Measurements from ENCODE around the gene NPL. TPM values are rescaled to one million over a fixed set of nuclear protein-coding genes. Genes with fewer than 3 reads are reported as not detected.

The NPL gene, protein sequence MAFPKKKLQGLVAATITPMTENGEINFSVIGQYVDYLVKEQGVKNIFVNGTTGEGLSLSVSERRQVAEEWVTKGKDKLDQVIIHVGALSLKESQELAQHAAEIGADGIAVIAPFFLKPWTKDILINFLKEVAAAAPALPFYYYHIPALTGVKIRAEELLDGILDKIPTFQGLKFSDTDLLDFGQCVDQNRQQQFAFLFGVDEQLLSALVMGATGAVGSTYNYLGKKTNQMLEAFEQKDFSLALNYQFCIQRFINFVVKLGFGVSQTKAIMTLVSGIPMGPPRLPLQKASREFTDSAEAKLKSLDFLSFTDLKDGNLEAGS
- total RNA-seq: 1 to 10 TPM; 7.3 to 8.4 TPM

DNA sequence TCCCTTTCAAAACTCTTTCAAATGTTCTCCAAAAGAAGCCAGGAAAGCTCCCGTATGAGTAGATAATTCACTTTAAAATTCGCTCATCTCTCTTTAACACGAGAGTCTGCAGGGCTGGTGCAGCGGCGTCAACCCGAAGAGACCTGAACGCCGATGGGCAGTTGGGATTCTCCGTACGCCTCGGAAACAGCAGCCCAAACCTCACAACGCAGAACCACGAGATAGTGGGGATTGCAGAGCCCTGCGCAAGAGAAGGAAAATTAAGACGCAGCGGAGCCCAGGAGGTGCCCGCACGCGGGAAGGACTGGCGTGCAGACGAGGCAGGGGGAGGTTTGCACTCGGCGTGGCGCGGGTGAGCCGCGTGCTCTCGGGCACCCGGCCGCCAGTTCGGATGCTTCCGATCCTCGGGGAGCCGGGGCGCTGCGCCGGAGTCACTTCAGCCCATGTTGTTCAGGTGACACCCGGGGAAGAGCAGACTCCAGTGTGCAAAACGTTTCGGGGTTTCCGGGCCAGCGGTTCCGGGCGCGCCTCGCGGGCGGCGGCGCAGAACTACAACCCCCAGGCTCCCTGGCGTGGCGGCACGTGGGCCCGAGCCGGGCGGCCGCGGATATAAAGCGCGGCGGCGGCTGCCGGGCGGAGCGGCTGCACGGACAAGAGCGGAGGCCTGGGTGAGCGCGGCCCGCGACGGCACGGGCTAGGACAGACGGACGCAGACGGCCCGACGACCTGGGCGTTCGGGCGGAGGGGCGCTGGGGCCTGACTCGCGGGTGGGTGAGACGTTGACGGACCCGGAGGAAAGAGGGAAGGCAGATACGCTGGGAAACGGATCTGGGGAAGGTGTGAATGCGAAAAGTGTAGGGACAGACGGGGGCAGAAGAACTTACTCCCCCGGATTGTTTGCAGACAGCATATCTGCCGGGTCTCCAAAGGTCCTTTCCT, at the start of gene NPL:
Gene NPL, plus strand, starts transcription at position 636 of the 939 bp plus-strand sequence. CDS start 4,599 bp downstream, outside the sequence.
- POLR2A ChIA-PET: interaction anchor here (0.7 to 1.1 kb wide), 3 partner anchors 50 to 178 kb away, joined by 3 to 5 read pairs (median 4); no protein-coding TSS in a partner anchor
- CTCF ChIA-PET: interaction anchor here (1.5 to 14.6 kb wide), 2 partner anchors 7 to 187 kb away, joined by 3 to 459 read pairs; partner anchors contain the start of genes RGS16 and RNASEL

DNA sequence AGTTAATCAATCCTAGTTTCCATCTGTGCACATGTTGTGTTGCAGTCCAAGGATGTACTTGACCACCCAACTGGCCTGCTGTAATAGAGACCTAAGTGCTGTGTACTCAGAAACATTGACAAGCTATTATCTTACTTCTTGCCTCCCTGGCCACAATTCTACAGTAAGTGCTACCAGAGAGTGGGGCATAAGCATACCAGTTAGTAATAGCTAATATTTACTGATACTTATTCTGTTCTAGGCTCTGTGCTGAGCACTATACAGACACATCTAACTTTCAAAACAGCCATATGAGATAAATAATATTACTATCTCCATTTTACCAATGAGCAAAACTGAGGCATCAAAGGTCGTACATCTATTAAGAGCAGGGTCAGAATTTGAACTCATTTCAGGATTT, 49.5 kb upstream of the NPL start:
- CTCF ChIA-PET: no interaction called here
- POLR2A ChIA-PET: no interaction called here

DNA sequence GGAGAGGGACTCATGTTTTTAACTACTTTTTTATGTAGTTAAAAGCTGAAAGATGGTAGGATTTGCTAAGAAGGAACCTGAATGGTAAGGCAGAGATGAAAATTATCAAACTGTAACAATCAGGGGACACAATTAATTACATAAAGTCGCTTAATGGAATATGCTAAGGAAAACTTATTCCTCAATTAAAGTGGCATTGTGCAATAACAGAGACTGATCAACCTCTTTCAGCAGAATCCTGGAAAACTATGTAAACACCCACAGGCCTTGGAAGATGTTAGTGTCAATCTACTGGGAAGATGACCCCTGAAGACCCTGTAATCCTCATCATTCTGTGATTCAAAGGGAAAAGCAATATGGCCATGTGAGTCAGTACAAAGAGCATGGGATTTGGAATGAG, 46.8 kb upstream of the NPL start:
- CTCF ChIA-PET: no interaction called here

DNA sequence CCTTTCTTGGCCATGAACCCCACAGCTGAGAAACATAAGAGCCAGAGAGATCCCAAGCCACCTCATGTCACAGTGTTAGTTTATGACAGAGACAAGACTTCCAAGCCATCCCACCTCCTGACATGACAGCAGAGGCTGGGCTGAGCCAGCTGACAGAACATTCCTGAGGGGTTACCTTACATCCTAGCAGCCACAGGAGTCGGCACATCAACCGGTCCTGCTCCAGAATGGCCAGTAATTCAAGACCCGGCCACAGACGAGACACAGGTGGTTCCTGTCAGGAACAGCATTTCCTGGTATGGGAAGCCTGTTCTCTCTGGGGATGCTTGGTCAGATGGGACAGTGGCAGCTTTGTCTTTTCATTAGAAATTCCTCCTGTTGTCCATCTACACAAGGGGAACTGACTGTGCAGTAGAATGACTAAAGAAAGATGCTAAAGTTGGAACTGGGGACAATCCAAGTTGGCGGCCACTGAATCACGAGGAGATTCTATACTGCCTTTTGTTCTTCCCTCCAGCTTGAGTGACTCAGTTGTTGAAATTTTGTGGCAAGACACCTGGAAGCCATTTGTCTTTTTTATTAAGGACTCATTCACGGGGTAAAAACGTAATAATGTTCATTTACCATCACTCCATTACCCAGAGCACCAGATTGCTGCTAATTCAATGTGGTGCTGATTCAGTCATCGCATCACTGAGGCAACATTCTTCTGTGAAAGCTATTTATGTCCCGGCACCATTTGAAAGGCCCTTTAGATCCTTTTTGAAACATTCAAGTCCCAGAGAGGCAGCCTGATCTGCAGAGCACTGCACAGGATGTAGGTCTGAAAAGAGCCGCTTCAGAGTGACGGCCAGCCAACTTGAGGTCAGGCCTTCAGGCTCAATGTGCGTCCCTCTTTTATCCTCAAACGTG, 37.2 kb upstream of the NPL start:
- CTCF ChIA-PET: no interaction called here
- POLR2A ChIA-PET: no interaction called here

More for the DNA sequence above, 46.8 kb upstream of the NPL start:
- POLR2A ChIA-PET: no interaction called here

DNA sequence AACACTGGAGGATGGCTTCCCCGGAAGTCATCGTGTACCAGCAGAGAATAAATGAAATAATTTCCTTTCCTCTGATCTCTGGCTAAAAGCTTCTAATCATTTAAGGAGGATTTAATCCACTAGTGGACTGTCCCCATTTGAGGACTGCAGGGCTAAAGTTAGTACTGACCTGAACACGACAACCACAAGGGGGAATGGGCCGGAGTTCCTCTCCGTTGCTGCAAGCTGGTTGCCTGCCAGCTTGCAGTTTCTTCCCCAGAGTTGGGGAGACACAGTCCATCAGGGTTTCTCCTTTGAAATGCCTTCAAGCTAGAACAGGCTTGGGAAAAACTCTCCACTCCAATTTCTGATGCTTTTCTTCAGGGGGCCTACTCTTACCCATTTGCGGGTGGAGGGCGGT, 35.5 kb upstream of the NPL start:
- ChIA-PET POLR2A (no interaction called here), CTCF (interaction anchor here (1.0 kb wide), 1 partner anchor 20 kb away, joined by 3 read pairs; no protein-coding TSS in a partner anchor)

DNA sequence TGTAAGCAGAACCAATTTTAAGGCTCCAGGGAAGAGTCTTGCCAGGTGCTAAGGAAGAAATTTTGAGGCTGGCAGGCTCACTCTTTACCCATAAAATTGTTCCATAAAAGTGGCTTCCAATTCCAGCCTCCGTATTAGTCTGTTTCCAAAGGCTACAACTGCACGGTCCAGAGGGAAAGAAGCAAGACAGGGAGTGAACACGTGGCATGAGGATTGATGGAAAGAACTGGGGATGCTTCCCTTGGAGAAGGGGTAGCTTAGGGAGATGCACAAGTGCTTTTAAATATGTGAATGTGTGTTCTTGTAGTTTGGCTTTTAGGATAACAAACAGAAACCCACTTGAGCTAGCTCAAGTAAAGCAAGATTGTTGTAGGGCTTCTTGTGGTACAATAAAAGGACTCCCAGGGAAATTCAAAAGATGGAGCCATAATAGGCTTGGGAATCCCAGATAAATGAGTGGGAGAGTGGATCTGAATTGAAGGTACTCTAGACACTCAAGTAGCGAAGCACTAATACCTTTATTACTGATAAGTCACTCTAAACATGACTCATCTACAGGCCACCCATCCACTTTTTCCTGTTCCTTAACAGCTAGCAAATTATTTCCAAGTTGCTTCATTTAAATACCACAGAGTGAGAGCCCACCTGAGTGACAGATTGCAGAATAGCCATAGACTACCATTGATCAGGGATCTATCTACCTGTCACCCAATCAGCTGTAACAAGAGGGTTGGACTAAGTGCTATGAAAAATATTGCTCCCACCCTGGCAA, 34.8 kb upstream of the NPL start:
- CTCF ChIA-PET: interaction anchor here (1.0 kb wide), 1 partner anchor 21 kb away, joined by 3 read pairs; no protein-coding TSS in a partner anchor
- POLR2A ChIA-PET: no interaction called here

DNA sequence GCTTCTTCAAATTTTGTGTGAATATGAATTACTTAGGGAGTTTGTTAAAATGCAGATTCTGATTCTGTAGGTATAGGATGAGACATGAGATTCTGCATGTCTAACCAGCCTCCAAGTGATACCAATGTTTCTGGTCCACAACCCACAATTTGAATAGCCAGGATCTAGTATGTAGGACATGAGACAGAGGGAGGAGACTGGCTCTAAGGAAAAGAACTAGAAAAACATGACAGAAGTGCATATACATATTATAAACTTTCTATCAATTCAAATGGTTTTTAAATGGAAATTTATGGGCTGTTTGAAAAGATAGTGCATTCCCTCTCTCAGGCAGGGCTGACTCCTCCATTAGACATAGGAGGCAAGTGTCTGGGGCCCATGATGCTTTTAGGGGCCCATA, 33.9 kb upstream of the NPL start:
- CTCF ChIA-PET: no interaction called here
- POLR2A ChIA-PET: no interaction called here

DNA sequence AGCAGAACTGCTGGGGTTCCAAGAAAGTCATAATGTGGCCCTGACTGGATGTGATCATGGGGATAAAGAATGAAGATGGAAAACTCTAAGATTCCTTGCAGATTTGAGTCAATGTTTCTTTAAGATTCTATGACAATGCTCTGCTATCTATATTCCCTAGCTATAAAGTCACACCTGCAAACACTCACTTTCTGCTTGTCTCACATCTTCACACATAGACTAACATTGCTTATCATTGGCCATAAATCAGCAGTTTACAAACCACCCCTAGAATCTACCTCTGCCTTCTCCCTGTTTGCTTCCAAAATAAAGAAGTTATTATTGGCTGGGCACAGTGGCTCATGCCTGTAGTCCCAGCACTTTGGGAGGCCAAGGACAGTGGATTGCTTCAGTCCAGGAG, 33.1 kb upstream of the NPL start:
- CTCF ChIA-PET: no interaction called here

DNA sequence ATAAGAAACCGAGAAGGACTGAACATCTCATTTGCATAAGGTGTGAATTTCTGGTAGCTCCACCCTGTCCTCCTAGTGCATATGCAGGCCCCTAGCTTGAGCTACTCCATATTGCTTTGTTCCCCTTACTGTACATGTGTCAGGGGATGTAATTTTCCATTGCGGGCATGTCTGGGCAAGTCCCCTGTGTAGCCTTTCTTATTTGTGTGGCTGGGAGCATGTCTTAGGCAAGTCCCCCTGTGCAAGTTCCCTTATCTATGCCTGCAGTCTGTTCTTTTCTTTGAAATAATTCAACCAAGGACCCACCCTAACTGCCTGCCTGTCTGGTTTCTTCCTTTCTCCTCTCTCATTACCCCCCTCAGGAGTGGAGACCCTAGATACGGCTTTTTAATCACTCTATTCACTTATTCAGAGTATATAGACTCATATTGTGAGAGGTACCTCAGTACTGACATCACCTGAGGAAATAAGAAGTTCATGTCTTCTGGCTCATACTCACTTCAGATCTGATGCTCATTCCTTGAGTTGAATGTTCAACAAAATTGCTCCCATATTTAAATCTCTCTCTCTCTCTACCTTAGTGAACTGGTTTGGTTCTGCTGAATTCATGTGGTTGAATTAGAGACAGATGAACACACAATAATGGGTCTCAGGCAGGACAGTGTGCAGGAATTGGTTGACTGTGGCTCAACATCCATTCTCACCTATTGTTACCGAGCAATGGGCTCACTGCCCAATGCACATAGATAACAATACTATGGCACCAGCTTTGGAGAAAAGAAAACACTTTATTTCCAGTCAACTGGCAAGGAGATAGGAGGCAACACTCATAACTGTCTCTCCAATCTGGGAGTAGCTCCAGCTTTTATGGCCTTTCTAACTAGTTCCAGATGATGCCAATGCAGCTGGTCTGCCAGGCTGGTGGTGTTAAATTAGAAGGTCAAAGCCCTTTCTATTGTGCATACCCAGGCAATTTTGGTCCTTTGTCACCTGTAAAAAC, 27.9 kb upstream of the NPL start:
- ChIA-PET CTCF (interaction anchor here (1.2 kb wide), 1 partner anchor 166 kb away, joined by 5 read pairs; no protein-coding TSS in a partner anchor), POLR2A (no interaction called here)

More for the DNA sequence above, 33.1 kb upstream of the NPL start:
- POLR2A ChIA-PET: no interaction called here

DNA sequence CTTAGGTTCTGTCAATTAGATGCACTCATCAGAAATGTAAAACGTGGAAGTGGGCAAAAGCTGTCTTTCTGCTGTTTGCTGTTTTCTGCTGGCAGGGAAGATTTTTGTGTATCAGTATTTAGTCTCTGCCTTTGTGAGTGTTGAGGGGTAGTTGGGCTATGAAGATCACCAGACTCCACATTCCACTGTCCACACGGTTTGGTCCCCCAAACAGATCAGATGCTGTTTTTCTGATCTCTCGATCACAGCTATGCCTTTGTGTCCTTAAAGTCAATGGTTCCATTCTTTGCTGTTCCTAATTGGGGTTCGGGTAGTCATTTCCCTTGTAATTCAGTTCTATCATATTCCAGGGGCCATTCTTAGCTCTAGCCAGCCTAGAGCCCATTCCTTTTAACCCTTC, 27.0 kb upstream of the NPL start:
- ChIA-PET CTCF (no interaction called here), POLR2A (no interaction called here)

DNA sequence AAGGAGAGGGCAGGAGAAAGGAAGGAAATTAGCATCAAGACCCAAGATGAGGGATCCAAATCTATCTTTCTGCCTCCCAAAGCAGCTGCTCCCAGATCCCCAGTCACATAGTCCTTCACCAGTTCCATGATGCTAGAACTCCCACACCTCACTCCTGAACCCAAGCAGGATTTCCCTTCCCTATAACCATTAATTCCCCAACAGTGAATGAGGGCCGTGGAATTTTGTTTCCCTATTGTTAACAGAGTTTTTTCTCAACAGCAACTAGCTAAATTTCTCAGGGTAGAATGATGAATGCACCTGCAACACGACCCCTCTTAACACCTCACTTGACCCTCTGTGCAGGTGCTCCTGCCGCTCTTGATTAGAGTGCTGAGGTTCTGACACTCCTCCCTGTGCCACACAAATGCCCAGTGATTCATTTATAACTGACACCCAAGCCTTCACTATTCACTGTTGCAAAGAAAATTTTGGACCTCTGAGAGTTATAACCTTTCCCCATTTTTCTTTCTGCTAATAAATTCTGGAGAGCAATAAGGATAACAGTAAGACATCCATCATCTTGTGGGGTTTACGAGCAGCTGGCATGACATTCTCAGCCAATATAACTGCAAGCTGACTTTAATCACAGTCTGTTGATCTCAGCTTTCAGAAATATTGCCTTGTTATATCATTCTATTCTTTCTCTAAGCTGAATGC, 25.4 kb upstream of the NPL start:
- POLR2A ChIA-PET: interaction anchor here (0.6 kb wide), 2 partner anchors 141 to 177 kb away, joined by 3 to 4 read pairs; no protein-coding TSS in a partner anchor
- CTCF ChIA-PET: interaction anchor here (1.7 to 2.2 kb wide), 2 partner anchors 9 to 18 kb away, joined by 4 to 7 read pairs; no protein-coding TSS in a partner anchor

DNA sequence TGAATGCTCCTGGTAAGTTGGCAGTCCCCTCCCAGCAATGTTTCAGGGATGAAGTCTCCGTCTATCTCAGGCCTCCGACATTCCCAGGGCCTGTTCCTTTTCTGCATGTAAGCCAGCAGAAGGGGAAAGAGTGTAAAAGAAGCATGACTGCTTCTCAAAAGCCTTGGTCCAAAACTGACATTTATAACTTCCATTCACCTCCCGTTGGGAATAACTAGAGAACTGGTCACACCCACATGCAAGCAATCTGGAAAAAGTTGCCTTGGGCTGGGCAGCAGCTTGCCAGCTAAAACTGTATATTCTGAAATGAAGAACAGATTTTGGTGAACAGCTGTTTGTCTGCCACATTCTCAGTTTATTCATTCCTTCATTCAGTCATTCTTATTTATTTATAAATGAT, 24.2 kb upstream of the NPL start:
- CTCF ChIA-PET: interaction anchor here (2.2 kb wide), 1 partner anchor 17 kb away, joined by 7 read pairs; no protein-coding TSS in a partner anchor
- POLR2A ChIA-PET: no interaction called here

DNA sequence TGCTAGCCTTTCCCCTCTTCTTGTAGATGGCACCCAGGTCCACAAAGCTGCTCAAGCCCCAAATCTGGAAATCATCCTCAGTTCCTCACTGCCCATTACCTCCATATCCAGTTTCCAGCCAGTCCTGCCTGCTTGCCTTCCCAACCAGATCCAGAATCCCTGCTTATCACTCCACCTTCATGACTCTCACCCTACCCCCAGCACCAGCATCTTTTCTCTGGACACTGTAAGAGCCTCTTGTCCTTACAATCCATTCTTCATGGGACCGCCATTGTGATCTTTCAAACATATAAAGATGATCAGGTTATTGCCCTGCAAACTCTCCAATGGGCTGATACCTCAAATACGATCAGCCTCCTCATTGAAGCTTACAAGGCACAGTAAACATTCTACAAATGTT, 23.5 kb upstream of the NPL start:
- CTCF ChIA-PET: no interaction called here

DNA sequence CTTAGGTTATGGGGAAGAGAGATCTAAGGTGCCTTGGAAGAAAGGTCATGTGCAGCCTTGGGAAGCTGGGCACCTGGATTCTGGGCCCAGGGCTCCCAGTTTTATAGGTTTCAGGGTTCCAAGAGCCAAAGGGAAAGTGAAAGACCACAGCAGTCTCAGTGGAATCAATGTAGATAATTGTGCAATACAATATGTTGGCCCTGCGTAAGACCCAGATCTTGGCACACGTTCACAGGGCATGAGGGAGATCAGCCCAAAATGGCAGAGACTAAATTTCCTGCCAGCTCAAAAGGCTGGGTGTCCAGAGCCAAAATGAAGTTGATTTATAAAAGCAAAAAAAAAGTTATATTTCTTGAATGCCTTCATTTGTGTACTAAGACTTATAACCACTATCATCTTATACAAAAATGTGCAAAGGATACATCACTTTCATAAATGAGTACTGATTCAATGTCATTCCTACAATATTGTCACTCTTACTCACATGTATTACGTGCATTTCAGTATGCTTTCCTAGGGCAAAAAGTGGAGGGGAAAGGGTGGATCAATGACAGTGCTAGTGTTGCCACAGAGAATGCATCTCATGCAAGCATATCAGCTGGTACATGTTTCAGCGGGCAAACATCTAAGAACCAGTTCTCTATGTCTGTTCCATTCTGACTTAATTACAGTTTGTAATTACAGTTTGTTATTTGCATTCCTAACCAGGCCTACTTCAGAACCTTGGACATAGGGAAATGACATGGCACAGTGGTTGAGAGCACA, 22.5 kb upstream of the NPL start:
- CTCF ChIA-PET: interaction anchor here (1.1 kb wide), 1 partner anchor 19 kb away, joined by 3 read pairs; no protein-coding TSS in a partner anchor
- POLR2A ChIA-PET: no interaction called here

More for the DNA sequence above, 23.5 kb upstream of the NPL start:
- POLR2A ChIA-PET: no interaction called here

DNA sequence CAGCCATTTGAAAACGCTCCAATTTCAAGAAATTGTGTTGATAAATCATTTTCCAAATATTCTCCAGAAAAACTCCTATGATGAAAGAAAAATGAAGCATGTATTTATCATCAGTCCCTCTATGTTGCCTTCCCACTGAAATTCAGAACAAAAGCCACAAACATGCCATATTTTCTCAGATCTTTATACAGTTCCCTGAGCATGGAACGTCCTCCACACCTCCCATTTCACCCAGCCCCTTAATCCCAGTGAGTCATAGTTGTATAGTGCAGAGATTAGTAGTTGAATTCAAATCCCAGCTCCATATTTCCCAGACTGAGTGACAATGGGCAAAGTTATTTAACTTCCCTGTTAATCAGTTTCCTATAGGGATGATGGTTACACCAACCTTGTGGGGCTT, 20.6 kb upstream of the NPL start:
- POLR2A ChIA-PET: no interaction called here
- CTCF ChIA-PET: interaction anchor here (0.9 kb wide), 1 partner anchor 174 kb away, joined by 3 read pairs; no protein-coding TSS in a partner anchor

DNA sequence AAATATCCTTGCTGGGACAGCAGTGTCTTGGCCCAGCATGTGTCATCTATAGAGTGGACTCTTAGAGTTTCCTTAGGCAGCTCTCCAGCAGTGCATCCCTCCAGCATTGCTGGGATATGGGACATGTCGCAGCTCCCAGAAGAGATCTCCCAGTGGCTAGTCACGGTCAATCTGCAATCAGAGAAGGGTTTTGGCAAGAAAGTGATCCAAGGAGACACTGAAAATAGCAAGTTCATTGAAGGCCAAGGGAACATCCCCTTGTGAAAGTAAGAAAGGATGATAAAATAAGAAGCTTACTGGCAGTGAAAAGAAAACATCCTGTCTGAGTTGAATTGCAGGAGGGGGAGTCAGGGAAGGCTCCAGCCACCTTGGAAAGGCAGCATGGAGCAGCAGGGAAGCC, 19.3 kb upstream of the NPL start:
- POLR2A ChIA-PET: no interaction called here

More for the DNA sequence above, 19.3 kb upstream of the NPL start:
- CTCF ChIA-PET: interaction anchor here (1.1 kb wide), 1 partner anchor 13 kb away, joined by 5 read pairs; no protein-coding TSS in a partner anchor

Data from activated CD8-positive, alpha-beta memory T cell treated with anti-CD3 and anti-CD28 coated beads for 36 hours (primary cell).